NCI-H2107 treated with DMSO at 0.1 percent for 48 hours (cell line): ENCODE measurements around the gene EEF1AKMT3.
A peak's percentile ranks its signal among the peaks of the same experiment; 100 is the strongest.
"Not testable (repeated sequence)": the region's sequence is repeated elsewhere in the genome, so short reads cannot be mapped to it uniquely, and the experiment has no call there.

ENCODE experiments used
- DNase-seq: peaks from one replicate; lab custom pipeline; 2025; ENCODE audit not compliant: unreplicated experiment; lab: John Stamatoyannopoulos, UW

Gene EEF1AKMT3

GRCh38 chr12:57764662-57765002 is 7.8 kb upstream of the EEF1AKMT3 start:
- no peak for DNase-seq

- DNase-seq = no peak
Measured at GRCh38 chr12:57765003-57765697, 7.3 kb upstream of the EEF1AKMT3 start.

DNA sequence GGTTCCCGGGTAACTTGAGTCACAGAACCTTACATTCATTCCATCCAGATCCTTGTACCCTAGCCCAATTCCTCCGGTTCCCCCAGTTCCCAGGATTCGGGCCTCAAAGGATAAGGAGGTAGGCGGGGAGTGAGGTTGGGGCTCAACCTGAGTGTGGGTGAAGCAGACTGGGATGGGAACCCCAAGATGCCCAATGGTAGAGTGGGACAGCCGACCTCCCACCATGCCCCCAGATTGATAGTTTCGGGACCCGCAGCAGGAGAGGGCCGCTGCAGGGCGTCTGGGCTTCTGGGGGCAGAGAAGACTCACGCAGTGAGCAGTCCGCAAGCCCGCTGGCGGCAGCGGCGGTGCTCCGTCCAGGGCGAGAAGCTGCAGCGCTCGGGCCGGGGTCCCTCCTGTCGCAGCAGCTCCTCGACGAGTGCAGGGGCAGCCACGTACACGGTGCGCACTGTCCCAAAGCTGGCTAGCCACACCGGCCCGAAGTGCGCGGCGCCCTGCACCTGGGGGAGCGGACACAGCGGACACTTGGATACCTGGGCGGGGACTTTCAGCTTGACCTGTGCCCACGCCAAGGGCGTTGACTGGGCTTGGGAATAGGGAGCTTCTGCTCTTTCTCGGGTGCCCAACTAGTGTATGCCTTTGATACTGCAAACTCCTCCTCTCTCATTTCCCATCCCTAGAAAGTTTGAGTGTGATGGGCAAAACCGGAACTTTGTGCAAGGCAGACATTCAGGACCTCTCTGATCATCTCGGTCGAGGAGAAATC is 6.5 kb upstream of the EEF1AKMT3 start:
- DNase-seq = no peak

GRCh38 chr12:57766464-57767304 is 5.7 kb upstream of the EEF1AKMT3 start, which contains the start of gene CYP27B1:
Gene CYP27B1, minus strand, starts transcription at chr12:57767078. Its CDS starts 37 bp downstream, at chr12:57767041.
- peak; percentile 75 for DNase-seq

DNA sequence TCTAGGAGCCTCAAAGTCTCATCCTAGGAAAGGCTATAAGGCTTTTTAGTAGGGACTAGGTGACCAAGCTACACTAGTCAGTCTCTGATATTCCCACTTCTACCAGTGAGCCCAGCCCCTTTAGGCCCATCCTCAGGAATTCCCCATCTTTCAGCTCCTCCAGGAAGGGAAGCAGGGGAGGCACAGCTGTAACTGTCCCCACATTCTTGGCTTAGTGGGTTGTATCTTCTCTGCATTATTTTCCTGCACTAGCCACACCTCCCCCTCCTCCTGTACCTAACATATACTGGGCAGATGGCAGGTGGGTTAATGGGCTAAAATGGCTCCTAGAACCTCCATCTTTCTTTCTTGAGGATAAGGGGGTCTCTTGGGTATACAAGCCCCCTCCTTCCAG is 5.1 kb upstream of the EEF1AKMT3 start:
- DNase-seq = no peak

- DNase-seq = no peak
Measured at GRCh38 chr12:57767876-57768275, 4.5 kb upstream of the EEF1AKMT3 start.

- DNase-seq = no peak
Measured at GRCh38 chr12:57769594-57769993, 2.8 kb upstream of the EEF1AKMT3 start.

DNA sequence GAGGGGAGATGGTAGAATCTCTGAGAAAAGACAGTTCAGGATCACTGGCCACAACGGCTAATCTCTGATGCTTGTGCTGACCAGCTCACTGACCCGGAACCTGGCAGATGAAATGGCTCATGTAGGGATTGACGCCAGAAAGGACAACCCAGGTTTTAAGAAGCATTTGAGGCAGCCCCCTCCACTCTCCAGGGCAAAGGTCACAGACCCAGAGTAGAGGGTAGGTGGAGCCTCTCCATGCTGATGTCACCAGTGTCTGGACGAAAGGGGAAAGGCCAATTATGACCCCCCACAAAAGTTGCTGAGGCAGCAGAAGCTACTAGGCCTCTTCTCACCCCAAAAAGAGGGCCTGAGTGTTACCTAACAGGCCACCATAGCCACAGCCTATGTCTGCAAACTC is 1.7 kb upstream of the EEF1AKMT3 start:
- no peak for DNase-seq

GRCh38 chr12:57771236-57771872 is 1.1 kb upstream of the EEF1AKMT3 start:
- DNase-seq = peak; percentile 91

DNA sequence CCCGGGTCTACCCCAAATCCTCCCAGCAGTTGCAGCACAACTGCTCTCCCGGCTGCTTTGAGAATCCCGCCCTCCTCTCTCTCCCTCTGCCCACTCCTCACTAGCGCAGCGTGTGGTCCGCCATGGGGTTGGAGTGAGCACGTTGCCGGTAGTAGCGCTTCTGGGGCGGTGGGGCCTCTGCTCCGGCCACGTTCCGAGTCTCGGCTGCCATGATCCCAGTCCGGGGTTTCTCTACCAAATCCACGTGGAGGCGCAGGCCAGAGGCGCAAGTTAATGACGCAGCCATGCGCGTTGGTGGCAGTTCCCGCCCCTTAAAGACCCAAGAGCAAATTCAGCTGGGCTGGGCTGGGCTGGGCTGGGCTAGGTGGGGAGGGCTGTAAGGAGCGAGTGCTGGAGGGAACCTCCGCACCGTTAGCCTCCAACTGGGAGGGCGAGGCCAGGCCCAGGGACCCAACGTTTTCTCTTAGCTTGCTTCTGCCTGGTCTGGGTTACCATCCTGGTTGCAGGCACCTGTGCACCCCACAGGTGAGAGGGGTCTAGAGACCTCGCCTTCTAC is 463 bp upstream of the EEF1AKMT3 start, which contains the start of gene METTL1:
Gene METTL1, minus strand, starts transcription at position 233 of the 556 bp plus-strand sequence. Its CDS starts 22 bp downstream, at position 211.
- peak; percentile 91 for DNase-seq

DNA sequence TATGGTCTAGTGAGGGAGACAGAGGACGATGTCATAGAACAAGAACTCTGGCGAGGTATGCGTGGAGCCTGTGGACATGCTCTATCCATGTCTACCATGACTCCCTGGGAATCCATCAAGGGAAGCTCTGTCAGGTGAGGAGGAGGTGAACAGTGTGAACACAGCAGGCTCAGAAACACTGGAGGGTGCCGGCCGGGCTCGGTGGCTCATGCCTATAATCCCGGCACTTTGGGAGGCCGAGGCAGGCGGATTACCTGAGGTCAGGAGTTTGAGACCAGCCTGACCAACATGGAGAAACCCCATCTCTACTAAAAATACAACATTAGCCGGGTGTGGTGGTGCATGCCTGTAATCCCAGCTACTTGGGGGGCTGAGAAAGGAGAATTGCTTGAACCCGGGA is 2.2 kb downstream of the EEF1AKMT3 start:
- DNase-seq = not testable (repeated sequence)

DNA sequence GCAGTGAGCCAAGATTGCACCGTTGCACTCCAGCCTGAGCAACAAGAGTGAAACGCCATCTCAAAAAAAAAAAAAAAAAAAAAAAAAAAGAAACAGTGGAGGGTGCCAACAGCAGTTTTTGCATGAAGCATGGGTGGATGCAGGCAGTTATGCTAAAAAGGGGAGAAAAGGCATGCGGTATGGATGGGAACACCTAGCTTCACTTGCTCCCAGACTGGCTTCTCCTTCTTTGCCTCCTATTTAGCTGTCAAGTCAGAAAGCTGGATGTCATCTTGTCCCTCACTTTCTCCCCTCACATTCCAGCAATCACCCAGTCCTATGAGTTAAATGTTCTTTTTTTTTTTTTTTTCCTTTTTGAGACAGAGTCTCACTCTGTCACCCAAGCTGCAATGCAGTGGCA is 2.6 kb downstream of the EEF1AKMT3 start:
- no peak for DNase-seq

- DNase-seq = no peak
Measured at GRCh38 chr12:57775563-57776246, 3.3 kb downstream of the EEF1AKMT3 start.

GRCh38 chr12:57776247-57776587 is 3.8 kb downstream of the EEF1AKMT3 start:
- DNase-seq = no peak

GRCh38 chr12:57777367-57777766 is 5.0 kb downstream of the EEF1AKMT3 start:
- no peak for DNase-seq

- DNase-seq = no peak
Measured at GRCh38 chr12:57777911-57778310, 5.5 kb downstream of the EEF1AKMT3 start.

DNA sequence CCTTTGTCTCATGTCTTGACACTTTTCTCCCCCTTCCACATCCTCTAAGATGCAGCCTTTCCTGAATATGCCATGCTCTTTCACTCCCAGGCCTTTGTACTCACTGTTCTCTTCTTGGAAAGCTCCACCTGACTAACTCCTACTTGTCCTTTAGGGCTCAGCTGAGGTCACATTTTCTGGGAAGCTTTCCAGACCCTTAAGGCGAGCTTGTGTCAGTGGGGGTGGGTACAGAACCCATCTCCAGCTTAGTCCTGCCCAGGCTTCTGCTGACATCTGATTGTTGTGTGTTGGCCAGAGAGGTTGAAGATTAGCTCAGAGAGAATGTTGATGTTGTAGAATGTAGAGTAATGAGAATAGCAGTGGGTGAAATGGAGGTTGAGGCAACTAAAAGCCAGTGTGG is 7.3 kb downstream of the EEF1AKMT3 start:
- DNase-seq = no peak

DNA sequence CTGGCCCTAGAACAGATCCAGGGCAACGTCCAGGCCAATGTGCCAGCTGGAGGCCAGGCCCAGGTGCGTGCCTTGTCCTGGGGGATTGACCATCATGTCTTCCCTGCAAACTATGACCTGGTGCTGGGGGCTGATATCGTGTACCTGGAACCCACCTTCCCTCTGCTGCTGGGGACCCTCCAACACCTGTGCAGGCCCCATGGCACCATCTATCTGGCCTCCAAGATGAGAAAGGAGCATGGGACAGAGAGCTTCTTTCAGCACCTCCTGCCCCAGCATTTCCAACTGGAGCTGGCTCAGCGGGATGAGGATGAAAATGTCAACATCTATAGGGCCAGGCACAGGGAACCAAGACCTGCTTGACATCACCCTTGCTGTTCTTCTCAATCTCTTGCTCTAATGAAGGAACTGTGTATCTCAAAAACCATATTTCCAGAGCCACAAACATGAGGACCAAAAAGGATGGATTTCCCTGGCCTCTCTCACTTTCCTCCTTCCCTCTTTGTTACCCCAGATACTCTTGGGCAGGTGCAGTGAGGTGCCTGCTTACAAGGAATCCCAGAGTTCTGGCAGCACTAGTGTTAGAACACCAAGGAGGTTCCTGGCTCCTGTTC is 8.0 kb downstream of the EEF1AKMT3 start:
- DNase-seq = no peak

DNA sequence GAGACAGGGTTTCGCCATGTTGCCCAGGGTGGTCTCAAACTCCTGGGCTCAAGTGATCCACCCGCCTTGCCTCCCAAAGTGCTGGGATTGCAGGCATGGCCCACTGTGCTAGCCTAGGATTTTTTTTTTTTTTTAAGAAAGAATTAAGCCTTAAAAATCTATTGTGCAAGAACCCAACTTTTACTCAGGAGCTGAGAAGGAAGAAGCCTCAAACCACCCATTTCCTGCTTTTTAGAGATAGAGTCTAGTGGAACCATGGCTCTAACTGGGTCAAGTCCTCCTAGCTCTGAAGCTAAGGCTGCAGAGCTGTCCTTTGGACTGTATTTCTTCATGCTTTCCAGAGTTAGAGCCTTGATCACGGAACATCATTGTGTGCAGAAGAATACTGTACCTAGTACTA is 8.8 kb downstream of the EEF1AKMT3 start:
- DNase-seq = no peak

DNA sequence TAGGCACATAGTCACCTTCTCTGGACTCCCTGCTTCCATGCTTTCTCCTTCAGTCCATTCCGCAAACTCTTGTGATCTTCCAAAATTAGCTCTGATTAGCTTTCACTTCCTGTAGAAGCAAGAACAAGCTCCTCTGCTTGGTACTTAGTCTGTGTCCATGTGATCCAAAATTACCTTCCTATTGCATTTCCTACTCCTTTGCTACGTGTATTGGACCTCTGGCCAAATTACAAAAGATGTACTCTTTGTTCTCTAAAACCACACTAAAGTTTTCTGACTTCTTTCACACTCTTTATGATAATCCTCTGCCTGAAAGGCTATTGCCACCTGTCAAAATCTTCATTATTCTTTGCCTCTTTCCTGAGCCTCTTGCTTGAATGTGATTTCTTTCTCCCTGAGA is 9.4 kb downstream of the EEF1AKMT3 start:
- DNase-seq = no peak
